Neural cell (in vitro differentiated cells): ENCODE measurements around the gene TMEM164. TPM values are rescaled to one million over a fixed set of nuclear protein-coding genes. Genes with fewer than 3 reads are reported as not detected.
A peak's percentile ranks its signal among the peaks of the same experiment; 100 is the strongest.

Source experiments
- H2AFZ ChIP-seq: fragments of 200-600, 300-800 bp; sonication (generic), shearing (Covaris generic); 2 replicates; pipeline ENCODE4 v1.6.0; 2014; ENCODE audit warnings: low read depth, mild to moderate bottlenecking, antibody characterized with exemption, low read length, moderate library complexity
- H3F3A ChIP-seq: fragments of 200-600 bp; shearing (Covaris generic); 2 replicates; pipeline ENCODE4 v1.6.1; 2016; ENCODE audit warnings: mild to moderate bottlenecking, moderate library complexity, mixed read lengths, antibody characterized with exemption, low read length; ENCODE audit not compliant: insufficient read depth, poor library complexity, severe bottlenecking
- H3K27ac ChIP-seq: fragments of 200-600, 300-800 bp; sonication (generic), shearing (Covaris generic); 2 replicates; pipeline ENCODE4 v1.5.1; 2014; ENCODE audit warnings: mild to moderate bottlenecking, low read length, moderate library complexity
- H3K27me3 ChIP-seq: fragments of 300-800, 200-600 bp; sonication (generic), shearing (Covaris generic); 2 replicates; pipeline ENCODE4 v1.6.0; 2014; ENCODE audit warnings: mild to moderate bottlenecking, low read depth, low read length, moderate library complexity; ENCODE audit not compliant: insufficient read depth
- H3K36me3 ChIP-seq: fragments of 300-800, 200-600 bp; sonication (generic), shearing (Covaris generic); 2 replicates; pipeline ENCODE4 v1.5.1; 2014; ENCODE audit warnings: mild to moderate bottlenecking, antibody characterized with exemption, low read length, moderate library complexity; ENCODE audit not compliant: insufficient read depth
- H3K4me2 ChIP-seq: fragments of 300-800, 200-600 bp; sonication (generic), shearing (Covaris generic); 2 replicates; pipeline ENCODE4 v1.6.0; 2014; ENCODE audit warnings: mild to moderate bottlenecking, low read length
- H3K4me3 ChIP-seq: fragments of 300-800, 200-600 bp; sonication (generic), shearing (Covaris generic); 2 replicates; pipeline ENCODE4 v1.5.1; 2014; ENCODE audit warnings: mild to moderate bottlenecking, low read length, moderate library complexity
- H3K79me2 ChIP-seq: fragments of 200-600 bp; shearing (Covaris generic); replicated peaks from 2 replicates; pipeline ENCODE4 v1.6.0; 2014; ENCODE audit warnings: mild to moderate bottlenecking, low read length, moderate library complexity; ENCODE audit not compliant: insufficient read depth
- H3K9ac ChIP-seq: fragments of 300-800, 200-600 bp; sonication (generic), shearing (Covaris generic); 2 replicates; pipeline ENCODE4 v1.6.1; 2016; ENCODE audit warnings: mild to moderate bottlenecking, low read length, mixed read lengths
- H3K9me2 ChIP-seq: fragments of 200-600 bp; shearing (Covaris generic); 2 replicates; pipeline ENCODE4 v1.6.1; 2016; ENCODE audit warnings: mild to moderate bottlenecking, low read length, mixed read lengths; ENCODE audit not compliant: insufficient read depth
- H3K9me3 ChIP-seq: fragments of 200-600, 300-800 bp; sonication (generic), shearing (Covaris generic); 2 replicates; pipeline ENCODE4 v1.6.1; 2016; ENCODE audit warnings: mild to moderate bottlenecking, mixed run types, low read length, moderate library complexity, mixed read lengths
- H4K20me1 ChIP-seq: fragments of 200-600 bp; shearing (Covaris generic); 2 replicates; pipeline ENCODE4 v1.6.1; 2016; ENCODE audit warnings: mild to moderate bottlenecking, mixed run types; ENCODE audit not compliant: insufficient read depth
- CTCF ChIP-seq: fragments of 450-650 bp; IDR thresholded peaks from 2 replicates; pipeline ENCODE4 v1.5.1; 2014; ENCODE audit warnings: antibody characterized with exemption, mild to moderate bottlenecking, moderate library complexity; ENCODE audit not compliant: poor library complexity, severe bottlenecking
- EP300 ChIP-seq: fragments of 450-650 bp; conservative IDR thresholded peaks from 2 replicates; pipeline ENCODE4 v1.6.1; 2014; ENCODE audit warnings: antibody characterized with exemption, mild to moderate bottlenecking, moderate library complexity; ENCODE audit not compliant: poor library complexity, severe bottlenecking
- EZH2 ChIP-seq: fragments of 200-600, 300-800 bp; shearing (Covaris generic), sonication (generic); IDR thresholded peaks from 2 replicates; pipeline ENCODE4 v1.6.1; 2014; ENCODE audit warnings: antibody characterized with exemption, low read length, borderline replicate concordance, mild to moderate bottlenecking; ENCODE audit not compliant: insufficient read depth, poor library complexity, severe bottlenecking
- MXI1 ChIP-seq: fragments of 450-650 bp; conservative IDR thresholded peaks from 2 replicates; pipeline ENCODE4 v1.6.1; 2014; ENCODE audit warnings: antibody characterized with exemption, mild to moderate bottlenecking; ENCODE audit not compliant: poor library complexity, severe bottlenecking
- POLR2AphosphoS5 ChIP-seq: IDR thresholded peaks from 2 replicates; pipeline ENCODE4 v1.6.1; 2012
- RAD21 ChIP-seq: fragments of 450-650 bp; conservative IDR thresholded peaks from 2 replicates; pipeline ENCODE4 v1.6.1; 2014; ENCODE audit warnings: antibody characterized with exemption, mild to moderate bottlenecking, moderate library complexity
- SMC3 ChIP-seq: fragments of 450-650 bp; conservative IDR thresholded peaks from 2 replicates; pipeline ENCODE4 v1.6.1; 2014; ENCODE audit warnings: antibody characterized with exemption, mild to moderate bottlenecking, moderate library complexity; ENCODE audit not compliant: poor library complexity
- TAF1 ChIP-seq: IDR thresholded peaks from 2 replicates; pipeline ENCODE4 v1.6.1; 2012; ENCODE audit warnings: low read depth
- polyA plus RNA-seq: library from polyadenylated mRNA; depleted of rRNA; stranded (reverse); fragments of >200 nt; gene quantifications from 2 replicates; pipeline ENCODE4 v1.2.3, GENCODE V29; 2014
- TF ChIP-seq, protein P1 (sequence below): IDR thresholded peaks from 2 replicates; pipeline ENCODE4 v1.6.1; 2012; ENCODE audit warnings: borderline replicate concordance

TMEM164 gene
- polyA plus RNA-seq, 1 donor from 2014 or later, result 52.8 TPM

DNA sequence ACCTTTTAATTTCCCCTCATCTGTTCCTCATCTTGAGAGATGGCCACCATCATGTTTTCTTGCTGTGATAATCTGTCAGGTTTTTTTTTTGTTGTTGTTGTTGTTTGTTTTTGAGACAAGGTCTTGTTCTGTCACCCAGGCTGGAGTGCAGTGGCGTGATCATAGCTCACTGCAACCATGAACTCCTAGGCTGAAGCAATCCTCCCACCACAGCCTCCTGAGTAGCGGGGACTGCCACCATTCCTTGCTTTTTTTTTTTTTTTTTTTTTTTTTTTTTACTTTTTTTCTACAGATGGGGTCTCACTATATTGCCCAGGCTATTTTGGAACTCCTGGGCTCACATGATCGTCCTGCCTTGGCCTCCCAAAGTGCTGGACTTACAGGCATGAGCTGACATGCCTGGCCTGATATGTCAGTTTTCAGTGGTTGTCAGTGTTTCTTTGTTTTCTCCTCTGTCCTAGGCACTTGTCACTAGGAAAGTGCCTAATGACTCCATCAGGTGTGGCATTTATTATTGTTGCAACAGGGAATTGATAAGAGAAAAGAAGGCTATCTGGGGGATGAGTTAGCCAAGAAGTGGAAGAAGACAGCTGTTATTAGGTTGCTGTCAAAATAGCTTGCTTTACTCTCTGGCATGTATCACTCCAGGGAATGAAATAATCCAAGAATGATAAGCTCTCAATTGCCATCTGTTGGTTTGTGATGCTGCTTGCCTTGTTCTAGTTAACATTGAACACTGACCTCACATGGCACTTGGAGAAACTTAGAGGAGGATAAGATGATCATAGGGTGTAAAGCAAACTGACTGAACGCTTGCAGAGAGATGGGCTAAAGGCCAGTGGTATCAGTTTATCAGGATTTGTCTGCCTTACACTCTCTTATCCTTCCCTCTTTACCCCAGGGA lies 41.7 kb downstream of the TMEM164 start:
- no peaks in the 10 kb centered on the region for H3K9me2 ChIP-seq
- no peak overlapping the region for H3K9ac ChIP-seq
- H3F3A ChIP-seq, result no peaks in the 10 kb centered on the region
- no peaks in the 10 kb centered on the region for H4K20me1 ChIP-seq
- H3K4me2 ChIP-seq, result no peak overlapping the region
- no peaks in the 10 kb centered on the region for H3K79me2 ChIP-seq
- no peak overlapping the region for H2AFZ ChIP-seq
- no peaks in the 10 kb centered on the region for H3K9me3 ChIP-seq
- no peaks in the 10 kb centered on the region for H3K27me3 ChIP-seq
- H3K27ac ChIP-seq, result no peak overlapping the region
- no peaks in the 10 kb centered on the region for H3K36me3 ChIP-seq
- TF ChIP-seq MXI1 (no peak), TAF1 (no peak), CTCF (no peak), SMC3 (no peak), EZH2 (no peak), RAD21 (no peak), EP300 (peak; percentile 46), POLR2AphosphoS5 (peak; percentile 38)
- TF ChIP-seq, protein P1, sequence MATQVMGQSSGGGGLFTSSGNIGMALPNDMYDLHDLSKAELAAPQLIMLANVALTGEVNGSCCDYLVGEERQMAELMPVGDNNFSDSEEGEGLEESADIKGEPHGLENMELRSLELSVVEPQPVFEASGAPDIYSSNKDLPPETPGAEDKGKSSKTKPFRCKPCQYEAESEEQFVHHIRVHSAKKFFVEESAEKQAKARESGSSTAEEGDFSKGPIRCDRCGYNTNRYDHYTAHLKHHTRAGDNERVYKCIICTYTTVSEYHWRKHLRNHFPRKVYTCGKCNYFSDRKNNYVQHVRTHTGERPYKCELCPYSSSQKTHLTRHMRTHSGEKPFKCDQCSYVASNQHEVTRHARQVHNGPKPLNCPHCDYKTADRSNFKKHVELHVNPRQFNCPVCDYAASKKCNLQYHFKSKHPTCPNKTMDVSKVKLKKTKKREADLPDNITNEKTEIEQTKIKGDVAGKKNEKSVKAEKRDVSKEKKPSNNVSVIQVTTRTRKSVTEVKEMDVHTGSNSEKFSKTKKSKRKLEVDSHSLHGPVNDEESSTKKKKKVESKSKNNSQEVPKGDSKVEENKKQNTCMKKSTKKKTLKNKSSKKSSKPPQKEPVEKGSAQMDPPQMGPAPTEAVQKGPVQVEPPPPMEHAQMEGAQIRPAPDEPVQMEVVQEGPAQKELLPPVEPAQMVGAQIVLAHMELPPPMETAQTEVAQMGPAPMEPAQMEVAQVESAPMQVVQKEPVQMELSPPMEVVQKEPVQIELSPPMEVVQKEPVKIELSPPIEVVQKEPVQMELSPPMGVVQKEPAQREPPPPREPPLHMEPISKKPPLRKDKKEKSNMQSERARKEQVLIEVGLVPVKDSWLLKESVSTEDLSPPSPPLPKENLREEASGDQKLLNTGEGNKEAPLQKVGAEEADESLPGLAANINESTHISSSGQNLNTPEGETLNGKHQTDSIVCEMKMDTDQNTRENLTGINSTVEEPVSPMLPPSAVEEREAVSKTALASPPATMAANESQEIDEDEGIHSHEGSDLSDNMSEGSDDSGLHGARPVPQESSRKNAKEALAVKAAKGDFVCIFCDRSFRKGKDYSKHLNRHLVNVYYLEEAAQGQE, result no peak
- no peak overlapping the region for H3K4me3 ChIP-seq

GRCh38 chrX:110045421-110045820 lies 42.5 kb downstream of the TMEM164 start:
- TF ChIP-seq POLR2AphosphoS5 (no peak), EP300 (no peak), SMC3 (no peak), MXI1 (no peak), EZH2 (no peak), TAF1 (no peak), CTCF (no peak), RAD21 (no peak)
- TF ChIP-seq, protein P1, result no peak
- no peaks in the 10 kb centered on the region for H3F3A ChIP-seq
- H3K27ac ChIP-seq, result peak overlapping the region; percentile 34

More at GRCh38 chrX:110045421-110045820, 42.5 kb downstream of the TMEM164 start:
- no peaks in the 10 kb centered on the region for H4K20me1 ChIP-seq
- no peak overlapping the region for H3K9ac ChIP-seq
- no peak overlapping the region for H2AFZ ChIP-seq
- no peaks in the 10 kb centered on the region for H3K36me3 ChIP-seq
- no peaks in the 10 kb centered on the region for H3K79me2 ChIP-seq
- H3K9me2 ChIP-seq, result no peaks in the 10 kb centered on the region
- H3K4me2 ChIP-seq, result no peak overlapping the region
- H3K4me3 ChIP-seq, result peak overlapping the region; percentile 1
- no peaks in the 10 kb centered on the region for H3K27me3 ChIP-seq
- no peaks in the 10 kb centered on the region for H3K9me3 ChIP-seq
